Ramos (cell line): ENCODE measurements around the gene KCNJ3.

Source experiments
- in situ Hi-C: fragments of 300-500 bp; cut with MboI; formaldehyde crosslinking; loops from one replicate; pipeline ENCODE4 v1.14.3; 2022; ENCODE audit warnings: low sequenced_read_pairs; ENCODE audit not compliant: unreplicated experiment

KCNJ3 gene

DNA sequence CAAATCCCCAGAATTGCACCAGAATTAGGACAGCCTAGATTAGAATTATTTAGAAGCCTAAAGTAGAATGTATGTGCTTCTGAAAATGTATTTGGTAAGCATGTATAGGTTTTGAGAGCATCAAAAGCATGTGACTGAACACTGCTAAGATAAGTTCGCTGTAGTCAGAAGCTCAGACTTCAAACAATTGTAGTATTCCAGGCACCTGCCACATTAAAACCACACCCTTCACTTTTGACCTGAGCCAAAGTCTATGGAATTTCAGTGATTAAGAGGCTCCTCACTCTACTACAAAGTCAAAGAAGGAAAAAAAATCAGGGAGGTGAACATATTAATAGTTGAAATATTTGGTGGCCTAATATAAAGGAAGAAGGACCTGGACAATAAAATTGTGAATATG is 8.2 kb downstream of the KCNJ3 start:
- in situ Hi-C loops: no loop called here

DNA sequence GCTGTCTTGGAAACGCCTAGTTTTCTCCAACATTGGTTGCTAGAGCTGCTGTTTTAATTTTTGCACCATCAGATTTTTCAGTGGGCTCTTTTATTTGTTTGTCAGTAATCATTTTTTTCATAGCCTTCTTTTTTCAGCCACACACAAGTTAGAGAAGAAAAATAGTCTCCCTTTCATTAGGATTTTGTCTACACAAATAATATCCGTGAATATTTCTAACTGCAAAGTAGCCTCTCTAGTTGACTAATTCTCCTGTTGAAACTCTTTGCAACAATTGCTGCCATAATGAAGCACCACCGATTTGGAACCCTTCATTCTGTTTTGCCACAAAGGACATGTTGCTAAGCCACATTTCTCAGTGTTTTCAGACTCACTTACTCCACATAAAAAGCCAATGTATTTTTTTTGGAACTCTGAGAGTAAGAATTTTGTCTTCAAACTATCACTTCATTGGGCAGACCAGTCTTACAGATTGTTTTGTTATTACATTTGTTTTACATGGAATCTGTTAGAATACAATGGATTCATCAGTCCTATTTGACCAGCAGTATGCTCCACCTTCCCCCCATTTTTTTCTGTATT is 9.6 kb downstream of the KCNJ3 start:
- in situ Hi-C loops: no loop called here

DNA sequence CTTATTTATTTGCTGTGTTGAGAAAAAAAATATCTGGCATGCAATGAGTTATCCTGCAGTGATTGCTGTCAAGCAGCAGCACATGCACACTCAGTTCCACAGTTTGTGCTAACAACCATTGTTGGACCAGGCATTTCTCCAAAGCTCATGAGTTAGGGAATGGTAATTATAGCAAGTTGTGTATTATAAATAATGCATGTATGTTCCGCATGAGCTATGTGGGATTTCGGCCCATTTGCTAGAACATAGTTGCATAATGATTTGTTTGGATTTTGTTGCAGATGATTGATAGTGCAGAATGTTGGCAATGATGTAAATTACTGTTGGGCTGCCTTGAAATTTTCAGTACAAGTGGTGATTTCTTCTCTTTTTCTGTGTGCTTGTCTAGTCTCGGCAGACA is 10.7 kb downstream of the KCNJ3 start:
- in situ Hi-C loops: no loop called here

DNA sequence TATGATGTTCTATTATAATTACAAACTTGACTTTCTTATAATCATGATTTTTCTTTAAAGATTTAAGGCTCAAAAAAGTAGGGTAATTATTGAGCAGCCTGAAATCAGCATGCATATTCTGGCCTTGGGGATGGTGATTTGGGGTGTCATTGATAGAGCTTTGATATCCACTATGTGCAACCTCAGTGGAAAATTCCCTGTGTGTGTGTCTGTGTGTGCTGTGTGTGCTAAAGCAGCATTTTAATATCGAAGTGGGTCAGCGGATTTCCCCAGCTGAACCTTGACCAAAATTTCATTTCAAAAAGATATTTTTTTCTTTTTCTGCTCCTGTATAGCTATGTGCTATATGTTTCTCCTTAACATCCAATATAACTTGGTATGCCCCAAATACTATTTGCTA is 11.6 kb downstream of the KCNJ3 start:
- in situ Hi-C loops: no loop called here

DNA sequence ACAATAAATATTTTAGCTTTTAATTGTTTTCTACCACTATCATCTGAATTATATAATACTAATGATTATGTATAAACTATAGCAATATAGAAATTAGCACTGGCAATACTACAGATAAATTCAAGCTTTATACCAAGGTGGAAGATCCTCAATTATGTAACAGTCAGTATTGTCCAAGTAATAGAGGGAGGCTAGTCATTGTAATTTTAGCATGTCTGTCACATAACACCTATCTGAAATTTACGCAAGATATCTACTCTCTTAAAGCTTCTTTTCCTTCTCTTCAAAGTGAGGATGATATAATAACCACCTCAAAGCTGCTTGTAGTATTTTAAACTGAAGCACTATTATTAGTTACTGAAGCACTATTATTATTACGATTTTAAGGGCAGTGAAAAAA is 12.2 kb downstream of the KCNJ3 start:
- in situ Hi-C loops: no loop called here

DNA sequence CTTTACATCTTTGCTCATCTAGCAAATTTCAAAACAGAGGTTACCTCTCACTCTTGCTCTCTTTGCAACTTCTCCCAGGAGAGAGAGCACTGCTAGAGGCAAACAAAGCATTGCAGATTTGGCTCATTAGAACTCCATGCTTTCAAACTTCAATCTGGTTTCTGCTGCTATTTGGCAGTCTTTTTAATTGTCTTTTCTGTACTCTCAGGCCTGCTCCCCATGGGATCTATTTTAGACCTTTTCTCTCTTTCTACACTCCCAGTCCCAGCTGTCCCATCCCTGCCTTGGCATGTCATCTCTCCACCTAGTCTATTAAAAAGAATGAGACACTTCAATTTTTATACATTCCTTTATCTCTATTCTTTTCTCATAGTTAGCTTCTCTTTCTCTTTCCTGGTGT is 15.2 kb downstream of the KCNJ3 start:
- in situ Hi-C loops: no loop called here

DNA sequence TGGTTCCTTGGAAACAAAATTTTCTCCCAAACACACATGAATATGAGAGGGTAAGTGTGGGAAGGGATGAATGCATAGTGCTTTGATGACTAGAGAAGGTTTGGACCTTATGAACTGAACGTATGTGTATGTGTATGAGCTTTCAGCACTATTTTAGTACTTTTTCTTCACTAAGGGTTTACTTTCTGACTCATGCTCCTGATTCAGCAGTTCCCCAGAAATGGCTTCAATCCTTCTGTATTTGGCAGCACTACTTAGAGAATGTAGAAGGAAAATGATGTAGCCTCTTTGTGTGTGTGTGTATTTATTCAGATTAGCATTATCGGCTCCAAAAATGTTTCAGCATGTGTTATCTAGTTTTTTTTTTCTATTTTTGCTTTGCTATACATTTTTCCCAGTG is 22.2 kb downstream of the KCNJ3 start:
- in situ Hi-C loops: no loop called here

DNA sequence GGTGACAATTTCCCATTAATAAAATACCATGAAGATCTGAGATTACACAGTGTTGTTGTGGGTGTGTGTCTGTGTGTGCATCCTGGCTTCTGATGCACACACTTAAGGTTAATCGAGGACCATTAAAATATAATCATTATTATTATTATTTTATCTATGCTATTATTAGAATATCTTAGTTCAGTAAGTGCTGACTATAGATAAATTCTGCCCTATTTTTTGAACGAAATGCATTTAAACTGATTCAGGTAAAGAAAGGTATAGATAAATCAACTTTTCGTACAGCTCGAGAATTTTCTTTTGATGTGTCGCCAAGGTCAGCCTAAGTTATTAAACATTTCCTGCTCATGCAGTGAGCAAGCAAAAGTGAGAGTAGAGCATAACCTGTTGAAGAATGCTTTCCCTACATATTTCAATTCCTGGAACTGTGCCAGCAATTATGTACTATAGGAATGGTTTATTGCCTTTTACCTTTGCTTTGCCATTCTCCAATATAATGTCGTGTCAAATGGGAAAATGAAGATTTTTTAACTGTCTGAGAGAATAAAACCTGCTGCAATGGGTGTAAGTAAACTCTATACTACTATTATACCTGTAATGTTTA is 25.8 kb downstream of the KCNJ3 start:
- in situ Hi-C loops: no loop called here

DNA sequence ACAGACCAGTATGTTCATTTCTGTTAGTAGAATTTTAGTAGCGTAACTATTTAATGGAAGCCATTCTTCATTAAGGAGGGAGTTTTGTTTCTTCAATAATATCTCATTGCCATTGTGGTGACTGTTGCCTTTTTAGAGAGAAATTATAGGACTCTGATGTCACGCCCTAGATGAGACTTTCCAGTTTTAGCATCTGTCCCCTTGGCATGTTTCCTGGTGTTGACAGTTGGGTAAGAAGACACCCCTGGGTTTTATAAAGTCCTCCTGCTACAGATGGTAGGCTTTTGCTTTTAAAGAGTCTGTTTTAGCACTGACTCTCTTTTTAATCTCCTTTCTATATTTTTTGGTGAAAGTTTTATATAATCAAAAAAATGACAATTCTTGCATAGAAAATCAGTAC is 41.9 kb downstream of the KCNJ3 start:
- in situ Hi-C loops: no loop called here

DNA sequence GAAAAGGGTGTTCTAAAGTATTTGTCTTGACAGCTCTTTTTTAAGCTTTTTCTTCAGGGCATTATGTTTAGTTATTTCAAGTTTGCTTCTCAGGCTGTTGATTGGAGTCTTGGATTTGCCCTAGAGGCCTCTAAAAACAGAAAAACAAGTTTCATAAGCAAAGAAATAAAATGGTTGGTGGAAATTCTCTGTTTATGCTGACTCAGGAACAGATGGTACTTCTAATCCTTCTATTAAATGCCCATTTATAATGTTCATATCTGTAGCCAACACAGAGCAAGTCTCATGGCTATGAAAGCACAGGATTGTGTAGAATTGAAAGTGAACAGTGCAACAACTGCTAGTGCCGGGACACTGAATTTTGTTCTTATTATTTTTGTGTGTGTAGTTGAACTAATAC is 60.4 kb downstream of the KCNJ3 start:
- in situ Hi-C loops: no loop called here

DNA sequence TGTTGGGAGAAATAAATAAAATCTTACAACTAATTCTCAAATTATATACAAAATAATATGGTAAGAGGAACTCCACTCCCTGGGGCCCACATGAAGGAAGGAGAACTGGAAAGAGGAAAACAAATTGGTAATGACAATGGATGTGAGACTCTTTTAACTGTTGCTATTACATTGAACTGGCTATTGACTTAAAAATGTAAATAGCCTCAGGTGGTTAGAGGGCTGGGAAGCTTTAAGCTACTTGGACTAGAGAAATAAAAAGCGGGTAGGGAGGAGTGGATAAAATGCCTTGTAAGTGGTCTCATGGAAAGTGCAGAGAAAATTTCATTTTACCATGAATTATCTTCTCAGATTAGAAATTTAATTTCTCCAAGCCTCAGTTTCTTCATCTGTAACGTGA is 64.1 kb downstream of the KCNJ3 start:
- in situ Hi-C loops: no loop called here

DNA sequence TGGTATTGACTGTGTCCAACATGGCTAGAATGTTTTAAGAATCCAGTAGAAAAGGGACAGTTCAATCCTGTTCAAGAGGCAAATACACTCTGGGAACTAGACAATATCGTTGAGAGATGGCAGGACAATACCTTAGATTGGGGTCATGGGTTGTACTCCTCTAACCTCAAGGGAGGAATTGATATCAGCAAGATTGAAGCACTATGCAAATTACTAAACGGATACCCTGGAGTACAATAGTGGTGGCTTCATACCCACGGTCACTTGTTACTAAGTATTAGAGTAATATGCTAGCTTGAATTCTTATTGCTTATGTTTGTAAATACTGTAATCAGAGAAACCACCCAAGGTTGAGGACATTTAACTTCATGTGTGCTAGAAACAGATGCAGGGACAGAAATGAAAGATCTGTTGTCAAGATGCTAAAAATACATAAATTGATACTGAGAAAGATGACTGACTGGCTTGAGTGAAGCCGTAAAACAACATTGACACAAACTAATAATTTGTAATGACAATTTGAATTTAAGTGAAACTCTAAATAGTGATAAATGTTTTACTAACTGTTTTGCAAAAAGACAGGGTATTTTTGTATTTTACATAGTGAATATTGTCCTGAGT is 73.3 kb downstream of the KCNJ3 start:
- in situ Hi-C loops: no loop called here

DNA sequence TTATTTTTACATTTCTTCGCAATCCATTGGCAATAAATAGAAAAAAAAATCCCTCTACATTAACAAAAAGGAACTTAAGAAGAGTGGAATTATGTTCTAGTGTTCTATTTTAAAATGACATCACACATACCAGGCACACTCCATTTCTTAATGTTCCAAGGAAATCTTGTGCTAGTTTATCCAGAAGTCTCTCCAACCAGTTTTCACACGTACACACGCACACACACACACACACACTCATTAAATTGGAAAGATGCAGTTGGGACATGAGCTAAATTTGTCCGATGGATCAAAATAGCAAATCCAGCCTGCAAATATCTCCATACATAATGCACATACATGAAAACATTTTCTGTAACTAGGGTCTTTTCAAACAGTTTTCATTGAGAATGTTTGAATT is 78.3 kb downstream of the KCNJ3 start:
- in situ Hi-C loops: no loop called here

DNA sequence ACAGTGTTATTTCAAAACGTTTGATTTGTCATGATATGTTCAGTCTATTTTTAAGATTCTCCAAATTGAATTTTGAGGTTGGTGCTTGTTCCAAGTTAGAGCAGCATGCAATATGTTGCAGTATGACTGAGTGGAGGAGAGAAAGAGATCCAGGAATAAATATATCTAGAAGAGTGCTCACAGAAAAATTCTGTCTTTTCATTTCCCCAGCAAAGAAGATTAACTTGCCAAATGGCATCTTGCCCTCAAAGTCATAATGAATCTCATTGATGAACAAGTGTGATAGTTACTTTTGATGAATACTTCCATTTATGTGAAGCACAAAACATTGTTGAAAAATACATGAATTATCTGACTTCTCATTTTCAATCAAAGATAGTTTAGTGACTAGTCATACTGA is 95.9 kb downstream of the KCNJ3 start:
- in situ Hi-C loops: no loop called here

DNA sequence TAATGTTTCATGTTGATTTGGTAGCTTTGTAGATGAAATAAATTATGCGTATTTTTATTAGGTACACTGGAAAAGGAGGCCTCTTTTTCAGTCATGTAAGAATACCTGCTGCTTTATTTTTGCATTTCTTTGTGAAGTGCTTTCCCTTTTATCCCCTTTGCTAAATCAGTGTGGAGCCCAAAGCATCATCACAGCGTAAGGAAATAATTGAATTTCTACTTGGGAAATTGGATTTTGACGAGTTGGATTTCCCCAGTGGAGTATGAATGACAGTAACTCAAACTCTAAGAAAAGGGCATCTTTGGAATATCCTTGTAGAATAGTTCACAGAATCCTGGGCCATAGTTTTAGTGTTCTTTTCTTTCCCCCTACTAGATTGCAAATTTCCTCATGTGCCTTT is 97.2 kb downstream of the KCNJ3 start:
- in situ Hi-C loops: no loop called here

DNA sequence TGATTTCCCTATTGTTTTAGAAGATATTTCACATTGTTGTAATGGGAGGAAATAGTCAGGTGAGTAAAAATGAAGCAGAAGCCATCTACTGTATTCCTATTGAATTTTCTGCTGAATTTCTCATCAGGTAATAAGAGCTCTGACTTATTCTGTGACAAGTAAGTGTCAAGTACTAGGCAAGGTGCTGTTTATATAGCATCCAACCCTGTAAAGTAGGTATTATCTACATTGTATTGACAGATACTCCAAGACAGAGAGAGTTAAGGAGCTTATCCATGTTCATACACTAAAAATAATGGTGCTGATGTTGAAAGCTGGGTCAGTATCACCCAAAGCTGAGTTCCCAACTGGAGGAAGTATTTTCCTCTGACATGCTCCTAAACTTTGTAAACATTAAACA is 106.0 kb downstream of the KCNJ3 start:
- in situ Hi-C loops: no loop called here

DNA sequence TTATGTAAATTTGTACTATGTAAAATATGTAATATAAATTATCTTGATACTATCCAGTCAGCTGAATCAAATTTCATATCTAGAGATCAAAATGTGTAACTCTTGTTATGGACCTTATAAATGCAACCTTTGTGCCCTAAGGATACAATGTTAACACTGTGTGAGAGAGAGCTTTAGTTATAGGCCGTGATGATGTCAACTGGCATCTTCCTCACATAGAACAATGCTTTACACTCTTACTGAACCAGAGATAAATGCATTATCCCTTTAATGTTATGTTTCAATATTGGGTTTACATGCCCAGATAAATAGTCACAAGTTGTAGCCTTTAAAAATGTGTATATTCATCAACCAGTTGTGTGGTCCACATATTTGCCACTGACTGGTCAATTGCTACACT is 115.1 kb downstream of the KCNJ3 start:
- in situ Hi-C loops: no loop called here

DNA sequence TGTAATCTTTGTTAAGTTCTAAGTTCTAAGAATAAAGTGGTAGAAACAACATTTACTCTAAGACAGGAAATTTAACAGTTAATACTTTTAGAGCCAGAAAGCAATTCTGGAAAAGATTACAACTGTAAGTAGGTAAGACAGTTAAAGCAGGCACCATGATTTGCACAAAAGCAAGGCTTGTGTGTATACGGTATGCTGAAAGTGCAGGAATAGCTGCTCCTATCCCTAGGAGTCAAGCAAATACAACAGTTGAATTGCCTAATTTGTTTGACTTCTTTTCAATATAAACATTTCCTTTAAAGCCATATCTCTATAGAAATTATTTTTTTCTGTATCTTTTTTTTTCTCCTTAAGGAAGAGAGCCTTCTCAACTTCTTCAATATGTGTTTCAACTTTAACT is 116.4 kb downstream of the KCNJ3 start:
- in situ Hi-C loops: no loop called here

DNA sequence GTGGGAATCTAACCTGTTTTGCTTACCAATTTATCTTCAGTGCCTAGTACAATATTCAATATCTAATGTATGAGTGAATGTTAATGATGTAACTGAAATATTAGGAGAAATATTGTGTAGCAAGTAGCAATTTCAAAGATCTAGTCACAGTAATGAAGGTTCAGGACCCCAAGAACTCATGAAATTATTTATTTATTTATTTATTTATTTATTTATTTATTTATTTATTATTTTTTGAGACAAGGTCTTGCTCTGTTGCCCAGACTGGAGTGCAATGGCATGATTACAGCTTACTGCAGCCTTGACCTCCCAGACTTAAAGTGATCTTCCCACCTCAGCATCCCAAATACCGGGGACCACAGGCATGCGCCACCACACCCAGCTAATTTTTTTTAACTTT is 126.9 kb downstream of the KCNJ3 start:
- in situ Hi-C loops: no loop called here

DNA sequence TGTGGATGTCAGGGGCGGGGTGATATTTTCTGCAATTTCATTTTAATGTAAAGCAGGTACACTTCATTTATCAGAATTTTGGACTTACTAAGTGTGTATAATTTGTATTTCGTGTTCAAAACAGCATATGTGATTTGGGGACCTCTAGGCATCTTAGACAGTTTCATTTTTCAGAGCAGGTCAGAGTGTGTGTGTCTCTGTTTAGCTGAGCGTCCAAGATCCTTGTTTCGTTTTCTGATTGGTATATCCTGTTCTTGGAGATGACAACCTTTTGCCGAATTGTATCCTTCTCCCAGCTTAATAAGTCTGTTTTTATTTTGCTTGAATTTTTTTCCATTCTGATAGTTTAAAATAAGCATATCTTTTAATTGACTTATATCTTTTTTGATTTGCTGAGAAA is 128.3 kb downstream of the KCNJ3 start:
- in situ Hi-C loops: no loop called here

DNA sequence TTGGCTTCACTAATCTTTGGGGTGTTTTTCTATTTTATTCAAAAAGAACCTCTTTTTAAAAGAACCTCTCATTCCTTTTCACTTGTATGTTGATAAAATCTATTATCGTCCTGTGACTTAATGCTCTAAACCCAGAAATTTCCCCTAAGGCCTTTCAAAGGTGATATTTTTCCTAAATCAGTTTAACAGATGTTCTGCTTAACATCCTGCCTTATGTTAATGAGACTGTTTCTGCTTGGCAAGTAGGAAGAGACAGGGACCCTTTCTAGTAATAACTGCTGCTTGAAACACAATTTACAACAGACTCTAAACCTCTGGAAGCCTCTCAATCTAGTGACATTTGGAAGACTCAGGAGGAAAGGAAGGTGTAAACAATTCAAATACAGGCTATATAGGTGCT is 128.8 kb downstream of the KCNJ3 start:
- in situ Hi-C loops: no loop called here

DNA sequence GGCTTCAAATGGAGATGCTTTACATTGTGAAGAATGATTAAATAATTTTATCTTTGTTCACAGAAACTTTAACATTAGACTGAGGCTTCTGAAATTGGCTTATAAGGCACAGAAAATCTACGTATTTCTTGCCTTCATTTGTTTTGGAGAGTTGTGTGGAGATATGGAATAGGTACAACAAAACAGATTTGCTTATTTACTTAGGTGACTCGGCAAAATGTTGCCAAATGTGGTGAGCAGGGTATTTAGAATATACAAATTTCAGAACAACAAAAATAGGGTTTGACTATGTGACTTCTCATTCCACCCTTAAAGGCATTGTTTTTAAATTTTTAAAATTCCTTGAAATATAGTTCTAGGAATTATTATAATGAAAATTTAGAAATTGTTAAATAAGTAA is 134.2 kb downstream of the KCNJ3 start:
- in situ Hi-C loops: no loop called here
